Mucosa of gallbladder (tissue), 1 donor: ENCODE data around the gene INSR. TPM values are rescaled to one million over a fixed set of nuclear protein-coding genes. Genes with fewer than 3 reads are reported as not detected.
"Not testable (repeated sequence)": the region's sequence is repeated elsewhere in the genome, so short reads cannot be mapped to it uniquely, and the experiment has no call there.

Experiments used
- DNase-seq: peaks from one replicate; pipeline ENCODE4 v3.0.0-alpha.2; 2020; ENCODE audit warnings: low spot score
- total RNA-seq: library from RNA; stranded (reverse); gene quantifications from one replicate; pipeline ENCODE4 v1.2.1, GENCODE V29; 2021
- donor health status: DM: no; HTN: no; CAD: no.

INSR gene
- total RNA-seq, 1 donor from 2014 or later = 90.7 TPM

- DNase-seq = peak; percentile 93
Observed at GRCh38 chr19:7098701-7099596, 195.3 kb downstream of the INSR start.

DNA sequence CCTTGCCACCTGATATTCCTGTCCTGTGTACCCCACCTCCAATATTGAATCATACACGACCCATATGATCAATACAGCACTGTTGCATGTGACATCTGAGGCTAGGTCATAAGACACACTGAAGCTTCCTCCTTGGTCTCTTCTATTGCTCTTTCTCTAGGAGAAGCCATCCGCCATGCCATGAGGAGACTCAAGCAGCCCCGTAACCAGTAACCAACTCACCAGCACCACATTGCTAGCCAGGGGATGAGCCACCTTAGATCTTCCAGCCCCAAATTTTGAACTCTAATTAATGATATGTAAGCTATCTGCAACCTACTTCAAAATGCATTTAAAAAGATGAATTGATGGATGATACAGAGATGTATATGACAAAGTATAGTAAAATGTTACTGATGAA is 196.1 kb downstream of the INSR start:
- no peak for DNase-seq

- no peak for DNase-seq
Observed at GRCh38 chr19:7088999-7089398, 205.2 kb downstream of the INSR start.

DNA sequence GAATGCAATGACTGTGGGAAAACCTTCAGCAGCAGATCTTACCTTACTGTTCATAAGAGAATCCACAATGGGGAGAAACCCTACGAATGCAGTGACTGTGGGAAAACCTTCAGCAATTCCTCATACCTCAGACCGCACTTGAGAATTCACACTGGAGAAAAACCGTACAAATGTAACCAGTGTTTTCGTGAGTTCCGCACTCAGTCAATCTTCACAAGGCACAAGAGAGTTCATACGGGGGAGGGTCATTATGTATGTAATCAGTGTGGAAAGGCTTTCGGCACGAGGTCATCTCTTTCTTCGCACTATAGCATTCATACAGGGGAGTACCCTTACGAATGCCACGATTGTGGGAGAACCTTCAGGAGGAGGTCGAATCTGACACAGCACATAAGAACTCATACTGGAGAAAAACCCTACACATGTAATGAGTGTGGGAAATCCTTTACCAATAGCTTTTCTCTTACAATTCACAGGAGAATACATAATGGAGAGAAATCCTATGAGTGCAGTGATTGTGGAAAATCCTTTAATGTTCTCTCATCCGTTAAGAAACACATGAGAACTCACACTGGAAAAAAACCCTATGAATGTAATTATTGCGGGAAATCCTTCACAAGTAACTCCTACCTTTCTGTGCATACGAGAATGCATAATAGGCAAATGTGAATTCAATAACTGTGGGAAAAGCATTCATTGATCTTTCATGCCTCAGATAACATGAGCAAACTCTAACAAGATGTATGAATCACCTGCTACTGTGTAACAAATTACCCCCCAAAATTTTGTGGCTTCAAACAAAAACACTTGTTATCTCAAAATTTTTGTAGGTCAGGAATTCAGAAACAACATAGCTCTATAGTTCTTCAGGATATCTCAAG is 210.9 kb downstream of the INSR start:
- no peak for DNase-seq

DNA sequence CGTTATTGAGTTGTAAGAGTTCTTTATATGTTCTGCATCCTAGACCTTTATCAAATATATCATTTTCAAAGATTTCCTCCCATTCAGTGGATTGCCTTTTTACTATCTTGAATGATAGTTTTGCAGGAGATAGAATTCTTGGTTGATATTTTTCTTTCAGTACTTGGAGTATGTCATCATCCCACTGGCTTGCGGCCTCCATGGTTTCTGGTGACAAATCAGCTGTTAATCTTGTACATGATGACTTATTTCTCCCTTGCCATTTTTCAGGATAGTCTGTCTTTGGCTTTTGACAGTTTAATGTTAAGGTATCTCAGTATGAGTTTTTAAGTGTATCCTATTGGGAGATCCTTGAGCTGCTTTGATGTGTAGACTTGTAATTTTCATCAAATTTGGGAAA is 216.2 kb downstream of the INSR start:
- no peak for DNase-seq

DNA sequence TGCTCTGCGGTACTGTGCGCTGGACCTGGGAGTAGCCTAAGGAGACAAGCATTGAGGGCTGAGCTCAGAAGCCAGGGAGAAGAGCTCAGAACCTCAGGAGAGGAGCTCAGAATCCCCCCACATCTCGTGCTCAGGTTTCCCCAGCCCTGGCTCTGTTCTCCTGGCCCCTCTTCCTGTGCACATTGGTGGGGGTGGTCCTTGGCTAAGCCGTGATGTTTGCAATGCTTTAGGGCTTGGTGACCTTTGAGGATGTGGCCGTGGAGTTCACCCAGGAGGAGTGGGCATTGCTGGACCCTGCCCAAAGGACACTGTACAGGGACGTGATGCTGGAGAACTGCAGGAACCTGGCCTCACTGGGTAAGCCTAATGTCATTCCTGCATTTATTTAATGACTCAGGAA is 218.1 kb downstream of the INSR start:
- peak; percentile 9 for DNase-seq

DNA sequence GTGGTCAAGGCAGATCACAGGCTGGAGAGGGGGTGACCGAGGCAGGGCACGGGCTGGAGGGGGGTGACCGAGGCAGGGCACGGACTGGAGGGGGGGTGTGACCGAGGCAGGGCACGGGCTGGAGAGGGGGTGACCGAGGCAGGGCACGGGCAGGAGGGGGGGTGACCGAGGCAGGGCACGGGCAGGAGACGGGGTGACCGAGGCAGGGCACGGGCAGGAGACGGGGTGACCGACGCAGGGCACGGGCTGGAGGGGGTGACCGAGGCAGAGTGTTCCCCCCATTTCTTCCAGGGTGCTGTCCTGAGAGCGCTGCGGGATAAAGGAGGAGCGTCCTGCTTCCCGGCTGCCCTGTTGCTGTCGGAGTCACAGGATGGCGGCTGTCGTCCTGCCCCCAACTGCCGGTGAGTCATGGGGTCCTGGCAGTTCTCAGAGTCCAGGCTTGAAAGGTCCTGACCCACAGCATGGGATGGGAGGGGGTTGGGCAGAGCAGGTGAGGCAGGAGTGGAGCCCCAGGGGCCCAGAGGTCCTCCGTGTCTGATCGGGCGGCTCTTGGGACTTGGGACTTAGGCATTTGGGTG is 219.4 kb downstream of the INSR start:
- DNase-seq = peak; percentile 8

DNA sequence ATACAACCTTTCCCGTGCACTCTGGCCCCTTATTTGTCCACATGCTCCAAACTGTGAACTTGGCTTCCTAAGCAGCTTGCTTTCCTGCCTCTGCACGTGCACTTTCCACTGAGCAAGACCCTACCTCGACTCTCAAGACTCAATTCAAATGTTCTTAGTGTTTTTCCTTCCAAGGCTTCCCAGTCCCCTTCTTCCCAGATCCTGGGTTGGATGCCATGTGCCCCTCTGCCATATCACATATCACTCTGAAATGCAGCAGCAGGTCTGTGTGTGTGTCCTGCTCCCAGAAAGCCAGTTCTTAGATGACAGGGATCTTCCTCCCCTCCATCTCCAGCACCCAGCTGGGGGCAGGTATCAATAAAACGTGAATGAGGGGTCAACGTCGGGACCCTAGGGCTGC is 221.7 kb downstream of the INSR start:
- DNase-seq = peak; percentile 6

- no peak for DNase-seq
Observed at GRCh38 chr19:7069904-7070226, 224.3 kb downstream of the INSR start.

DNA sequence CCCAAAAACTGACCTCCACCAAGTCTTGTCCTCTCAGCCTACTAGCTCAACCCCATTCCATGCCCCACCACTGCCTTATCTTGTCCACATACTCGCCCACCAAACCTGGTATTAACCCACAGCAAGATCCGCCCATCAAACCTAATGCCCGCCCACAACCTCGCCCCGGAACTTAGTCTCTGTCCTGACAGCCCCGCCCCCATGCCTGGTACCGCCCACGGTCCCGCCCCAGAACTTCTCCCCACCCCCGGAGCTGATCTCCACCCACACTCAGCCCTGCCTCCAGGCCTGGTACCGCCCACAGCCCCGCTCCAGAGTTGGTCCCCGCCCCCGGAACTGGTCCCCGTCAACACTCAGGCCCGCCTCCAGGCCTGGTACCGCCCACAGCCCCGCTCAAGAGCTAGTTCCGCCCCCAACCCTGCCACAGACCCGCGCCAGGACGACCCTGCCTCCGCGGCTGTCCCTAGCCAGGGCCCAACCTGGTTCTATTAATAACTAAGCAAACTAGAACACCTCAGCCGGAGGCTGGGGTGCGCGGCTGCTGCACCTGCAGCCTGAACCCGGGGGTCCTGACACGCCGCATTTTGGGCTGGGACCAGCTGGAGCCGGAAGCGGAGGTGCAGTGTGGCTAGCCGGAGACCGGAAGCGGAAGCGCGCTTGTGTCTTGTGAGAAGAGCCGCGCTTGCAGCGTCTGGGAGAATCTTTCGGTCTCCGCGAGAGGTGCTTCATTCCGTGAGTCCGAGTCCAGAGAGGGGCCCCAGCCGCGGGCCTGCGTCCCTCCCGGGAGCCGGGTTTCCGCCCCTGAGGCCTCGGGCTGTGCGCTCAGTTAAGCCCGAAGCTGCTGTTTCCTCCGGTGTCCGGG is 224.9 kb downstream of the INSR start, which contains the start of gene ZNF557:
Gene ZNF557 (plus strand): TSS at position 662 of the 862 bp plus-strand sequence. CDS start 5,372 bp downstream, outside the sequence.
- peak; percentile 99 for DNase-seq

DNA sequence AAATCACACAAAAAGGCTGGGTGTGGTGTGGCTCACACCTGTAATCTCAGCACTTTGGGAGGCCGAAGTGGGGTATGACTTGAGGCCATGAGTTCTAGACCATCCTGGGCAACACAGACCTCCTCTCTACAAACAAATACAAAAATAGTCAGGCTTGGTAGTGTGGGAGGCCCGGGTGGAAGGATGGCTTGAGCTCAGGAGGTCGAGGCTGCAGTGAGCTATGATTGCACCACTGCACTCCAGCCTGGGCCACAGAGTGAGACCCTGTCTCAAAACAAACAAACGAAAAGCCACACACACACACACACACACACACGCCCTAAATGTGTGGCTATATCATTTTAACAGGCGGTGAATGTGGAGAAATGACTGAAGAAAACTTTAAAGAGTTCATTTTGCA is 225.6 kb downstream of the INSR start:
- peak; percentile 8 for DNase-seq

GRCh38 chr19:7067716-7068115 is 226.5 kb downstream of the INSR start:
- DNase-seq = no peak

DNA sequence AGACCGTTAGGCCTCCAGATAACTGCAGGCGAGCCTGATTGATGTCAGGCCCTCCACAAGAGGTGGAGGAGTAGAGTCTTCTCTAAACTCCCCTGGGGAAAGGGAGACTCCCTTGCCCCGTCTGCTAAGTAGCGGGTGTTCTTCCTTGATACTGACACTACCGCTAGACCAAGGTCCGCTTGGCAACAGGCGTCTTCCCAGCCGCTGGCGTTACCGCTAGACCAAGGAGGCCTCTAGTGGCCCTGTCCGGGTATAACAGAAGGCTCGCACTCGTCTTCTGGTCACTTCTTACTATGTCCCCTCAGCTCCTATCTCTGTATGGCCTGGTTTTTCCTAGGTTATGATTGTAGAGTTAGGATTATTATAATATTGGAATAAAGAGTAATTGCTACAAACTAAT is 227.1 kb downstream of the INSR start:
- not testable (repeated sequence) for DNase-seq

GRCh38 chr19:7063764-7064418 is 230.3 kb downstream of the INSR start:
- no peak for DNase-seq

- DNase-seq = no peak
Observed at GRCh38 chr19:7063339-7063738, 230.9 kb downstream of the INSR start.

Other genes starting within 250 kb of the INSR start
- not detected for gene MBD3L2, start 245.1 kb downstream of the INSR start, total RNA-seq
- gene MBD3L3, start 235.7 kb downstream of the INSR start, total RNA-seq = not detected
- 11.1 TPM for gene ZNF557, start 224.7 kb downstream of the INSR start, total RNA-seq
- gene ARHGEF18, start 54.5 kb upstream of the INSR start, total RNA-seq = 91.3 TPM
- gene PEX11G, start 194.6 kb upstream of the INSR start, total RNA-seq = 8.2 TPM
- 87.6 TPM for gene ZNF358, start 221.7 kb upstream of the INSR start, total RNA-seq
- gene MCOLN1, start 228.2 kb upstream of the INSR start, total RNA-seq = 30.0 TPM
- gene PNPLA6, start 241.3 kb upstream of the INSR start, total RNA-seq = 157 TPM